OCI-LY1 (cell line): ENCODE data around the gene MYG1.

ENCODE experiments used
- CTCF ChIP-seq: fragments of 200-600 bp; sonication (generic), shearing (Covaris generic); IDR thresholded peaks from 2 replicates; pipeline ENCODE4 v1.5.1; 2017; ENCODE audit warnings: mild to moderate bottlenecking, antibody characterized with exemption, low read length, moderate library complexity, mixed read lengths
- EZH2 ChIP-seq: fragments of 200-600 bp; sonication (generic), shearing (Covaris generic); IDR thresholded peaks from 2 replicates; pipeline ENCODE4 v1.8.0; 2017; ENCODE audit warnings: borderline replicate concordance, mixed run types, mild to moderate bottlenecking, antibody characterized with exemption, low read length, moderate library complexity, mixed read lengths

GRCh38 chr12:53353257-53353655 is 53.8 kb downstream of the MYG1 start:
- no peak for TF ChIP-seq CTCF
- no peak for TF ChIP-seq EZH2
